Measurements from ENCODE around the gene ASB10. TPM values are rescaled to one million over a fixed set of nuclear protein-coding genes. Genes with fewer than 3 reads are reported as not detected.

The ASB10 gene
- polyA plus RNA-seq, 3 donors: not detected

DNA sequence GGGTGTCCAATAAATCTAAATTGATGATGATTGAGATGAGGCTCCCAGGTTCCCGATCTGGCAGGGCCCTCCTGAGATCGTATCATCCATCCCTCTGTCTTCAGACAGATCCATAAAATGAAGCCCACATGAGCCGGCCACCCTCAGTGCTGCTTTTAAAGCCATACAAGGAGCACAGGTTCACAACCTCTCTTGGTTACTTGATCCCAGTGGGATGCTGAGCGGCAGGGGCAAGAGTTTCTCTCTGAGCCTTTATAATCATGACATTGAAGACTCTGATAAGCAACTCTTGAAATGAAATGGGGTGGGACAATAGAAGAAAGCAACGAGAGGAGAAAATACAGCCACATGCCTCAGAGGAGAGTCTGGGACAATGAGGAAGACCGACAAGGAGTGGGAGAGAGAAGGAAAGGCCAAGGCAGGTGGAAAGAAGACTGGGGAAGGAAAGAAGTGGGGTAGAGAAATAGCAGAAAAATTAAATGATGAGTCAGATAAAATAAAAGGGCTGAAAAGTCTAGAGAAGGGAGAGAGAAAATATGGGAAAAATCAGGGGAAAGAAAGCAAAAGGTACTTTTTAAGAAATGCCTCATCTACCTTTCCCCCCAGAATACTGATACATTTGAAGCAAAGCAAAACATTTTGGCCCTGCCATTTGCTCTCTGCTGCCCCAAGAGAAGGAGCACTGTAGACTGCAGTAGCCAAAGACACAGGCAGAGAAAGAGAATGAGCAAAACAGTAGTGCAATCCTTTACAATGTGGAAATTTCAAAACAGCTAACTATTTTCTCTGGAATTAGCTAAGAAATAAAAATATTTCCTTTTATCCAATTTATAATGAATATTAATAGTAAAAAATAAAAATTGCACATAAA, 34.2 kb downstream of the ASB10 start:
- no peaks in the 10 kb centered on the region for H3K4me1 ChIP-seq (ENCODE audit: control insufficient read depth in 1 of 2, insufficient read depth in 2 of 2, low read length in 2 of 2)
- no peak overlapping the region for H3K4me3 ChIP-seq (replicated peaks in 1 of 3; ENCODE audit: low read depth in 2 of 3, low read length in 3 of 3)
- no peaks in the 10 kb centered on the region for H3K4me1 Mint-ChIP-seq
- no peaks in the 10 kb centered on the region for H3K9me3 Mint-ChIP-seq
- H3K9ac ChIP-seq (ENCODE audit: insufficient read depth, low read length, poor library complexity, severe bottlenecking): no peak overlapping the region
- no peaks in the 10 kb centered on the region for H4K20me1 ChIP-seq (ENCODE audit: insufficient read depth, low read length)
- no peak overlapping the region for H2AFZ ChIP-seq (ENCODE audit: insufficient read depth, low read depth, low read length, poor library complexity, severe bottlenecking)
- no peaks in the 10 kb centered on the region for H3K9me3 ChIP-seq (replicated peaks in 1 of 2; ENCODE audit: control insufficient read depth in 1 of 2, insufficient read depth in 1 of 2, low read length in 2 of 2)
- peaks cover 13 to 36% of the 10 kb centered on the region in 2 donors for H3K27me3 ChIP-seq (ENCODE audit: control insufficient read depth in 2 of 2, insufficient read depth in 2 of 2, low read length in 2 of 2)
- TF ChIP-seq, protein P1, sequence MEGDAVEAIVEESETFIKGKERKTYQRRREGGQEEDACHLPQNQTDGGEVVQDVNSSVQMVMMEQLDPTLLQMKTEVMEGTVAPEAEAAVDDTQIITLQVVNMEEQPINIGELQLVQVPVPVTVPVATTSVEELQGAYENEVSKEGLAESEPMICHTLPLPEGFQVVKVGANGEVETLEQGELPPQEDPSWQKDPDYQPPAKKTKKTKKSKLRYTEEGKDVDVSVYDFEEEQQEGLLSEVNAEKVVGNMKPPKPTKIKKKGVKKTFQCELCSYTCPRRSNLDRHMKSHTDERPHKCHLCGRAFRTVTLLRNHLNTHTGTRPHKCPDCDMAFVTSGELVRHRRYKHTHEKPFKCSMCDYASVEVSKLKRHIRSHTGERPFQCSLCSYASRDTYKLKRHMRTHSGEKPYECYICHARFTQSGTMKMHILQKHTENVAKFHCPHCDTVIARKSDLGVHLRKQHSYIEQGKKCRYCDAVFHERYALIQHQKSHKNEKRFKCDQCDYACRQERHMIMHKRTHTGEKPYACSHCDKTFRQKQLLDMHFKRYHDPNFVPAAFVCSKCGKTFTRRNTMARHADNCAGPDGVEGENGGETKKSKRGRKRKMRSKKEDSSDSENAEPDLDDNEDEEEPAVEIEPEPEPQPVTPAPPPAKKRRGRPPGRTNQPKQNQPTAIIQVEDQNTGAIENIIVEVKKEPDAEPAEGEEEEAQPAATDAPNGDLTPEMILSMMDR (IDR thresholded peaks at IDR 0.05): no peak
- no peaks in the 10 kb centered on the region for H3K36me3 Mint-ChIP-seq
- DNase-seq: no peak
- H3K36me3 ChIP-seq (replicated peaks in 1 of 2; ENCODE audit: control insufficient read depth in 1 of 2, insufficient read depth in 2 of 2, low read length in 2 of 2): no peaks in the 10 kb centered on the region
- H3K27me3 Mint-ChIP-seq (ENCODE audit: low read depth in 3 of 3): peaks cover 26 to 37% (median 26%) of the 10 kb centered on the region in 3 donors
- H3K79me2 ChIP-seq (ENCODE audit: insufficient read depth, low read length): no peaks in the 10 kb centered on the region
- H3K4me3 Mint-ChIP-seq: no peak overlapping the region
- no peak overlapping the region for H3K4me2 ChIP-seq (replicated peaks; ENCODE audit: extremely low read depth, low read length, poor library complexity, severe bottlenecking)
- intact Hi-C loops (cut with micrococcal nuclease): no loop called here
- no peak overlapping the region for H3K27ac Mint-ChIP-seq
- 88% methylated on average over 4 of the region's 6 CpGs for WGBS (ENCODE audit: insufficient coverage)
- H3K27ac ChIP-seq (ENCODE audit: low read depth in 1 of 2, low read length in 2 of 2): no peak overlapping the region

DNA sequence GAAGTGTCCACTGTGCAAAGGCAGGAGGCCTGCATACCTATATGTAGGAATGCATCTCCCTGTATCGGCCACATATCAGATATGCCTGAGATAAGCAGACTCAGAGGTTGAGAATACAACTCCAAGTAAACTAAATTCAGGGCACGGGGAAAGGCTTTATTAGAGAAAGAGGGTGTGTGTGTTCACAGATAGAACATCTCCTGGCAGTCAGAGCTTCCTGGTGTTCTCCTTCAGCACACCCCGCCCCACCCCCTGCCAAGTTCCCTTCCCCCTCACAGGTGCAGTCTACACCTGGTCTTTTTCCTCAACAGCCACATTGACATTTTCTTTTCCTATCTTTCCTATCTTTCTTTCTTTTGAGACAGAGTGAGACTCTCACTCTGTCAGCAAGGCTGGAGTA, 36.7 kb downstream of the ASB10 start:
- no peaks in the 10 kb centered on the region for H3K36me3 ChIP-seq (replicated peaks in 1 of 2; ENCODE audit: control insufficient read depth in 1 of 2, insufficient read depth in 2 of 2, low read length in 2 of 2)
- no peak overlapping the region for H3K4me2 ChIP-seq (replicated peaks; ENCODE audit: extremely low read depth, low read length, poor library complexity, severe bottlenecking)
- no peaks in the 10 kb centered on the region for H3K4me1 ChIP-seq (ENCODE audit: control insufficient read depth in 1 of 2, insufficient read depth in 2 of 2, low read length in 2 of 2)
- H3K27me3 ChIP-seq (ENCODE audit: control insufficient read depth in 2 of 2, insufficient read depth in 2 of 2, low read length in 2 of 2): peaks cover 13 to 28% of the 10 kb centered on the region in 2 donors
- Mint-ChIP-seq H3K9me3 (no peaks in the 10 kb centered on the region), H3K36me3 (no peaks in the 10 kb centered on the region), H3K4me1 (no peaks in the 10 kb centered on the region), H3K27ac (no peak overlapping the region), H3K27me3 (ENCODE audit: low read depth in 3 of 3) (peaks cover 16 to 27% (median 18%) of the 10 kb centered on the region in 3 donors), H3K4me3 (no peak overlapping the region)
- no peak overlapping the region for H2AFZ ChIP-seq (ENCODE audit: insufficient read depth, low read depth, low read length, poor library complexity, severe bottlenecking)
- intact Hi-C loops (cut with micrococcal nuclease): no loop called here
- H3K27ac ChIP-seq (ENCODE audit: low read depth in 1 of 2, low read length in 2 of 2): no peak overlapping the region
- H3K9me3 ChIP-seq (replicated peaks in 1 of 2; ENCODE audit: control insufficient read depth in 1 of 2, insufficient read depth in 1 of 2, low read length in 2 of 2): no peaks in the 10 kb centered on the region
- DNase-seq: no peak
- TF ChIP-seq, protein P1 (IDR thresholded peaks at IDR 0.05): no peak
- no peaks in the 10 kb centered on the region for H4K20me1 ChIP-seq (ENCODE audit: insufficient read depth, low read length)
- WGBS (ENCODE audit: insufficient coverage): no CpG with 5 or more reads among the region's 3 CpGs
- H3K4me3 ChIP-seq (replicated peaks in 1 of 3; ENCODE audit: low read depth in 2 of 3, low read length in 3 of 3): no peak overlapping the region
- no peaks in the 10 kb centered on the region for H3K79me2 ChIP-seq (ENCODE audit: insufficient read depth, low read length)
- no peak overlapping the region for H3K9ac ChIP-seq (ENCODE audit: insufficient read depth, low read length, poor library complexity, severe bottlenecking)

All from CD14-positive monocyte (primary cell).